Skin epidermis (tissue), 12 donors: ENCODE measurements around the gene NOSTRIN.

Experiments
- H3K27ac ChIP-seq, 21 experiments: fragments of 200-600 bp; sonication (generic) in 11 of 21; one replicate each; pipeline ENCODE4 v1.5.0; 2020; ENCODE audit warnings: mild to moderate bottlenecking in 3 of 21, inconsistent platforms in 2 of 21, moderate library complexity in 2 of 21
- H3K4me3 ChIP-seq, 7 experiments: fragments of 200-600 bp; sonication (generic) in 2 of 7; one replicate each; pipeline ENCODE4 v1.5.0; 2020; ENCODE audit warnings: inconsistent platforms in 2 of 7, mild to moderate bottlenecking in 2 of 7, moderate library complexity in 1 of 7

NOSTRIN gene

DNA sequence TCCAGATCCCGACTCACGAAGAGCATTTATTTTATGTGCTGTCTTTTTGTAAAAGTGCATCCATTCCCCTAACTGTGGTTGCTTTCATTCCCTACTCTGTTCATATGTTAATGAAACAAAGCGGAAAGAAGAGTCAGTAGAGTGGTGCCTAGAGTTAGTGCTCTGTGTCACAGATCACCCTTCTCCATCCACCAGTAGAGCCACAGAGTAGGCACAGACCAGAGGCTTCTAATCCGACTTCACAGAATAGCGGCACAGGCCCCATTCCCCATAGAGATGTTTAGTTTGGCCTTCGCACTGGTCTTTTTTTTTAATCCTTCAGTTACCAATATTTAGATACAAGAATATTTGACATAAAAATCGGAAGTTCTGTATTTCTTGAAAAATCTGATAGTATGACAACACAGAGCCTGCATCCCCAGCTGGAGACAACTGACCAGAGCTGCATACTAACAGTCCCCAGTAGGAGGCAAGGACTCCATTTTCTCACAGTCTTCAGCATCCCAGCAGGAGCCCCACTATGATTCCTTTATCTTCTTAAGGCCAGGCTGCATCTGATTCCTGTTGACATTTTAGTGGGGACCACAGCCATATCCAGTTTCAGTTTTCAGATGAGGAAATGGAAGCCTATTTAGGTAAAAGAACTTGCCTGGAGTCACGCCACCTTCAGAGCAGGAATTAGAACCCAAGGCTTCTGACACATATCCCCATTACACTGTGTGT, 105.7 kb downstream of the NOSTRIN start:
- no peak overlapping the region for H3K27ac ChIP-seq
- no peak overlapping the region for H3K4me3 ChIP-seq

GRCh38 chr2:168910330-168910729, 107.9 kb downstream of the NOSTRIN start:
- H3K27ac ChIP-seq, result no peak overlapping the region
- no peak overlapping the region for H3K4me3 ChIP-seq

- Histone ChIP-seq H3K27ac (no peak overlapping the region), H3K4me3 (peak overlapping the region in 1 of 7 experiments; percentile 16)
These were observed 110.0 kb downstream of the NOSTRIN start for GRCh38 chr2:168912466-168912865.

DNA sequence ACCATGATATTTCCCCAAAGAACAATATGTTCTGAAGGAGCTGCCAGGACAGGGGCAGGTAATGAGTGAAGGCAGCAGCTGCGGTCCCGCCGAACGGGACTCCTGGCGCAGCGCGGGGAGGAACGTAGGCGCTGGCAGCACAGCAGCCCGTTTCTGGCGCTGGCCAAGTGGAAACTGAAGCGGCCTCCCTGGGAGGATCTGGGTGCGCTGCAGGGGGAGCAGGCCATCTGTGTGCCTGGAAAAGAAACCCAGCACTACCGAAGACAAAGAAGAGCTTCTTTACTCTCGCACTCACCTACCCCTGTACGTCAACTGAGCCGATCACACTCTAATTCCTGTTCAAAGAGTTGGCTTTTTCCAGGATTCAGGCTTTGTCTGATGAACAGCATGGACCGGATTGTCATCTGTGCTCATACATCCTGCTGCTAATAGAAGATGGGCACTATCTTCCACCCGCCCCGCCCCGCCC, 110.5 kb downstream of the NOSTRIN start:
- Histone ChIP-seq H3K4me3 (peak overlapping the region in 2 of 7 experiments; percentile 16 to 19), H3K27ac (no peak overlapping the region)

DNA sequence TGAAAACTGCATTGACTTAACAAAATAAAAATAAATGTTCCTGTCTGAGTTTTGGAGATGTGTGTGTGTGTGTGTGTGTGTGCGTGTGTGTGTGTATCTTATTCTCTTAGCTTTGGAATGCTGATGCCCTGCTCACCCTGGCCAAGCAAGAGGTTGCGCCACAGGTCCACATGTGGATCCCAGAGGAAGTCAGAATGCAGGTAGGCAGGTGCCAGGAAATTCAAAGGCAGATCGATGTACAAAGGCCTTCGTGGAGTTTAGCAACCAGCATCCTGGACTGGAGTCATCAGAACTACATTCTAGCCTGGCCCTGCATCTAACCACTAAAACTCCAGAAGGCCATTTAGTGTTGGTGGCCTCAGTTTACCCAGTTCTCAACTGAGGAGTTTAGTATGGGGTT, 111.1 kb downstream of the NOSTRIN start:
- peak overlapping the region in 1 of 7 experiments; percentile 19 for H3K4me3 ChIP-seq
- H3K27ac ChIP-seq, result no peak overlapping the region
